ENCODE results near the gene CRYBB1.

- TF ChIP-seq CTCF (IDR thresholded peaks at IDR 0.05) (no peak), EP300 (IDR thresholded peaks at IDR 0.05; ENCODE audit: low read depth) (no peak), POLR2A (IDR thresholded peaks at IDR 0.05) (no peak)
Observed at GRCh38 chr22:26587991-26588613, 29.7 kb downstream of the CRYBB1 start.

Measured in transverse colon (tissue), 3 donors.